Mucosa of gallbladder (tissue), 1 donor: Measurements from ENCODE around the gene CEP41. TPM values are rescaled to one million over a fixed set of nuclear protein-coding genes. Genes with fewer than 3 reads are reported as not detected.
"Not testable (repeated sequence)": the region's sequence is repeated elsewhere in the genome, so short reads cannot be mapped to it uniquely, and the experiment has no call there.

ENCODE experiments used
- DNase-seq: peaks from one replicate; pipeline ENCODE4 v3.0.0-alpha.2; 2020; ENCODE audit warnings: low spot score
- total RNA-seq: library from RNA; stranded (reverse); gene quantifications from one replicate; pipeline ENCODE4 v1.2.1, GENCODE V29; 2021
- donor health status: DM: no; HTN: no; CAD: no.

Gene CEP41
- total RNA-seq, 1 donor from 2014 or later: 15.7 TPM

- DNase-seq: no peak
Measured at GRCh38 chr7:130461272-130461671, 20.5 kb upstream of the CEP41 start.

- no peak for DNase-seq
Measured at GRCh38 chr7:130458257-130458656, 17.4 kb upstream of the CEP41 start.

- no peak for DNase-seq
Measured at GRCh38 chr7:130454959-130455358, 14.1 kb upstream of the CEP41 start.

- no peak for DNase-seq
Measured at GRCh38 chr7:130452951-130453350, 12.1 kb upstream of the CEP41 start.

GRCh38 chr7:130451344-130451743, 10.5 kb upstream of the CEP41 start:
- DNase-seq: not testable (repeated sequence)

- no peak for DNase-seq
Measured at GRCh38 chr7:130446259-130446658, 5.4 kb upstream of the CEP41 start.

- DNase-seq: no peak
Measured at GRCh38 chr7:130444751-130445407, 4.1 kb upstream of the CEP41 start.

GRCh38 chr7:130444234-130444633, 3.4 kb upstream of the CEP41 start:
- no peak for DNase-seq

- no peak for DNase-seq
Measured at GRCh38 chr7:130442601-130443000, 1.8 kb upstream of the CEP41 start.

- DNase-seq: no peak
Measured at GRCh38 chr7:130441408-130441869, 623 bp upstream of the CEP41 start.

- DNase-seq: no peak
Measured at GRCh38 chr7:130436253-130436652, 4.6 kb downstream of the CEP41 start.

GRCh38 chr7:130435311-130435854, 5.4 kb downstream of the CEP41 start:
- no peak for DNase-seq

- no peak for DNase-seq
Measured at GRCh38 chr7:130433301-130433700, 7.5 kb downstream of the CEP41 start.

- DNase-seq: no peak
Measured at GRCh38 chr7:130432886-130433285, 7.9 kb downstream of the CEP41 start.

GRCh38 chr7:130430841-130431666, 9.8 kb downstream of the CEP41 start:
- DNase-seq: no peak

- no peak for DNase-seq
Measured at GRCh38 chr7:130430115-130430514, 10.7 kb downstream of the CEP41 start.

- DNase-seq: no peak
Measured at GRCh38 chr7:130429019-130429418, 11.8 kb downstream of the CEP41 start.

GRCh38 chr7:130426564-130426963, 14.3 kb downstream of the CEP41 start:
- no peak for DNase-seq

- DNase-seq: no peak
Measured at GRCh38 chr7:130425796-130426195, 15.0 kb downstream of the CEP41 start.

- no peak for DNase-seq
Measured at GRCh38 chr7:130423501-130424037, 17.2 kb downstream of the CEP41 start.

- DNase-seq: no peak
Measured at GRCh38 chr7:130421684-130422083, 19.1 kb downstream of the CEP41 start.

GRCh38 chr7:130420943-130421578, 19.8 kb downstream of the CEP41 start:
- no peak for DNase-seq
